Measurements from ENCODE around the gene LIPH. TPM values are rescaled to one million over a fixed set of nuclear protein-coding genes. Genes with fewer than 3 reads are reported as not detected.

LIPH gene
- polyA plus RNA-seq, 3 donors, result not detected

GRCh38 chr3:185584686-185585085 is 32.3 kb upstream of the LIPH start:
- Mint-ChIP-seq H3K4me1 (peaks cover 27% of the 10 kb centered on the region), H3K27me3 (ENCODE audit: low read depth in 3 of 3) (peaks cover 0 to 2% (median 2%) of the 10 kb centered on the region in 3 donors), H3K27ac (peak overlapping the region in 1 of 7 donors; percentile 68), H3K4me3 (no peak overlapping the region), H3K9me3 (peaks cover 0 to 2% (median 0%) of the 10 kb centered on the region in 7 donors), H3K36me3 (no peaks in the 10 kb centered on the region)
- Histone ChIP-seq H3K27me3 (ENCODE audit: control insufficient read depth in 2 of 2, insufficient read depth in 2 of 2, low read length in 2 of 2) (no peaks in the 10 kb centered on the region), H3K27ac (ENCODE audit: low read depth in 1 of 2, low read length in 2 of 2) (no peak overlapping the region), H3K79me2 (ENCODE audit: insufficient read depth, low read length) (peaks cover 35% of the 10 kb centered on the region), H3K9me3 (replicated peaks in 1 of 2; ENCODE audit: control insufficient read depth in 1 of 2, insufficient read depth in 1 of 2, low read length in 2 of 2) (no peaks in the 10 kb centered on the region), H3K4me3 (replicated peaks in 1 of 3; ENCODE audit: low read depth in 2 of 3, low read length in 3 of 3) (no peak overlapping the region), H3K36me3 (replicated peaks in 1 of 2; ENCODE audit: control insufficient read depth in 1 of 2, insufficient read depth in 2 of 2, low read length in 2 of 2) (no peaks in the 10 kb centered on the region), H3K9ac (ENCODE audit: insufficient read depth, low read length, poor library complexity, severe bottlenecking) (no peak overlapping the region), H4K20me1 (ENCODE audit: insufficient read depth, low read length) (no peaks in the 10 kb centered on the region), H3K4me1 (ENCODE audit: control insufficient read depth in 1 of 2, insufficient read depth in 2 of 2, low read length in 2 of 2) (peaks cover 14 to 18% of the 10 kb centered on the region in 2 donors), H3K4me2 (replicated peaks; ENCODE audit: extremely low read depth, low read length, poor library complexity, severe bottlenecking) (no peak overlapping the region), H2AFZ (ENCODE audit: insufficient read depth, low read depth, low read length, poor library complexity, severe bottlenecking) (peak overlapping the region; percentile 83)
- TF ChIP-seq, protein P1, sequence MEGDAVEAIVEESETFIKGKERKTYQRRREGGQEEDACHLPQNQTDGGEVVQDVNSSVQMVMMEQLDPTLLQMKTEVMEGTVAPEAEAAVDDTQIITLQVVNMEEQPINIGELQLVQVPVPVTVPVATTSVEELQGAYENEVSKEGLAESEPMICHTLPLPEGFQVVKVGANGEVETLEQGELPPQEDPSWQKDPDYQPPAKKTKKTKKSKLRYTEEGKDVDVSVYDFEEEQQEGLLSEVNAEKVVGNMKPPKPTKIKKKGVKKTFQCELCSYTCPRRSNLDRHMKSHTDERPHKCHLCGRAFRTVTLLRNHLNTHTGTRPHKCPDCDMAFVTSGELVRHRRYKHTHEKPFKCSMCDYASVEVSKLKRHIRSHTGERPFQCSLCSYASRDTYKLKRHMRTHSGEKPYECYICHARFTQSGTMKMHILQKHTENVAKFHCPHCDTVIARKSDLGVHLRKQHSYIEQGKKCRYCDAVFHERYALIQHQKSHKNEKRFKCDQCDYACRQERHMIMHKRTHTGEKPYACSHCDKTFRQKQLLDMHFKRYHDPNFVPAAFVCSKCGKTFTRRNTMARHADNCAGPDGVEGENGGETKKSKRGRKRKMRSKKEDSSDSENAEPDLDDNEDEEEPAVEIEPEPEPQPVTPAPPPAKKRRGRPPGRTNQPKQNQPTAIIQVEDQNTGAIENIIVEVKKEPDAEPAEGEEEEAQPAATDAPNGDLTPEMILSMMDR (IDR thresholded peaks at IDR 0.05), result no peak
- 100% methylated on average over 4 of the region's 4 CpGs for WGBS (ENCODE audit: insufficient coverage)
- intact Hi-C loops (cut with micrococcal nuclease), result no loop called here
- DNase-seq, result no peak

DNA sequence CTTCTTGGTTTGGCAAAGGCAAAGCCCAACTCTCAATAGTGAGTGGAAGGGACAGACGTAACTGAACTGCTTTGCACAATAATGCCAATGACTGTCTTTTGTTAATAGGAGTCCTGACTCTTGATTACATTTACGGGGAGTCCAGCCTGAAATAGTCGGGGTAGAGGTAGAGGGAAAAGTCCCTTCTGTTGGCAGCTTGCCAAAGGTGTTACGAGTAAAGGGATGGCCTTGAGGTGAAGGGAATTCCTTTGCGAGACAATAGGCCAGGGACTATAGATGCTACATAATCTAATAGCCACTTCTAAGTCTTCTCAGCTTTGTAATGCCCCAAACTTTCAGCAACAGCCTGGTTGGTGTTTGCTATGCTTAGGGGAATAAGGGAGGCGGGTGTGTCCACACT is 31.5 kb upstream of the LIPH start:
- no peaks in the 10 kb centered on the region for H4K20me1 ChIP-seq (ENCODE audit: insufficient read depth, low read length)
- H3K27ac ChIP-seq (ENCODE audit: low read depth in 1 of 2, low read length in 2 of 2), result no peak overlapping the region
- H2AFZ ChIP-seq (ENCODE audit: insufficient read depth, low read depth, low read length, poor library complexity, severe bottlenecking), result peak overlapping the region; percentile 11
- H3K4me1 ChIP-seq (ENCODE audit: control insufficient read depth in 1 of 2, insufficient read depth in 2 of 2, low read length in 2 of 2), result peaks cover 14 to 18% of the 10 kb centered on the region in 2 donors
- H3K79me2 ChIP-seq (ENCODE audit: insufficient read depth, low read length), result peaks cover 27% of the 10 kb centered on the region
- Mint-ChIP-seq H3K4me1 (peaks cover 23% of the 10 kb centered on the region), H3K4me3 (no peak overlapping the region), H3K27ac (no peak overlapping the region), H3K27me3 (ENCODE audit: low read depth in 3 of 3) (peaks cover 0 to 2% (median 2%) of the 10 kb centered on the region in 3 donors), H3K9me3 (peaks cover 0 to 2% (median 0%) of the 10 kb centered on the region in 7 donors), H3K36me3 (no peaks in the 10 kb centered on the region)
- DNase-seq, result no peak
- H3K36me3 ChIP-seq (replicated peaks in 1 of 2; ENCODE audit: control insufficient read depth in 1 of 2, insufficient read depth in 2 of 2, low read length in 2 of 2), result no peaks in the 10 kb centered on the region
- WGBS (ENCODE audit: insufficient coverage), result 89% methylated on average over 4 of the region's 6 CpGs
- H3K27me3 ChIP-seq (ENCODE audit: control insufficient read depth in 2 of 2, insufficient read depth in 2 of 2, low read length in 2 of 2), result no peaks in the 10 kb centered on the region
- no peaks in the 10 kb centered on the region for H3K9me3 ChIP-seq (replicated peaks in 1 of 2; ENCODE audit: control insufficient read depth in 1 of 2, insufficient read depth in 1 of 2, low read length in 2 of 2)
- TF ChIP-seq, protein P1 (IDR thresholded peaks at IDR 0.05), result no peak
- no peak overlapping the region for H3K4me3 ChIP-seq (replicated peaks in 1 of 3; ENCODE audit: low read depth in 2 of 3, low read length in 3 of 3)
- H3K4me2 ChIP-seq (replicated peaks; ENCODE audit: extremely low read depth, low read length, poor library complexity, severe bottlenecking), result no peak overlapping the region
- no peak overlapping the region for H3K9ac ChIP-seq (ENCODE audit: insufficient read depth, low read length, poor library complexity, severe bottlenecking)
- intact Hi-C loops (cut with micrococcal nuclease), result no loop called here

Data from CD14-positive monocyte (primary cell).